ENCODE results near the gene LPIN1.

LPIN1 gene

DNA sequence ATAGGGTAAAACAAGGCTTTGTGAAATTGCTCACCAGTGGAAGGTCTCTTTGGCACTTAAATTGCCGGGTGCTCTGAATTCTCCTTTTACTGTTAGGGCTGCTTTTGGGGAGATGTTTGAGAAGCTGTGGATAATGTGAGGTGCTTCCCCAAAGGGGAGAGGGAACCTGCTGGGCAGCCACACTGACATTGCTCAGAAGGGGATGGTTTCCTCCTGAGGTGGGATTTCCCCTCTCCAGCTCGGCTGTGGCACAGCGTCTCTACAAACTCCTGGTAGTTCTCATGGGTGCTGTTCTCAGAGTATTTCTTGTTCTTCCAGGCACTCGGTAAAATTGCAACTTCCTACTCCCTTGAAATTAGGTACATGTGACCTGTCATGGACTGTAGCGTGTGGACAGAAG is 124.2 kb downstream of the LPIN1 start:
- DNase-seq = no peak

DNA sequence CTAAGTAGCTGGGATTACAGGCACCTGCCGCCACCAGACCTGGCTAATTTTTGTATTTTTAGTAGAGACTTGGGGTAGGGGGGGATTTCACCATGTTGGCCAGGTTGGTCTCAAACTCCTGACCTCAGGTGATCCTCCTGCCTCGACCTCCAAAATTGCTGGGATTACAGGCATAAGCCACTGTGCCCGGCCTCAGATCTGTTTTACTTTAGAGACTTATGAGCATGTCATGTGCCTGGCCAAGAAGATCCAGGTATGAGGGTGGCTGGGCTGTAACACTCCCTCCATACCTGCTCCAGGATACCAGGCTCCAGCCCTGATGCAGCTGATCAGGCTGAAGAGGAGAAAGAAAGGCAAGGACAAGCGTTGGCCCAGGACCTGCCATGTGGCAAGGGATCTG is 125.0 kb downstream of the LPIN1 start:
- DNase-seq = no peak

DNA sequence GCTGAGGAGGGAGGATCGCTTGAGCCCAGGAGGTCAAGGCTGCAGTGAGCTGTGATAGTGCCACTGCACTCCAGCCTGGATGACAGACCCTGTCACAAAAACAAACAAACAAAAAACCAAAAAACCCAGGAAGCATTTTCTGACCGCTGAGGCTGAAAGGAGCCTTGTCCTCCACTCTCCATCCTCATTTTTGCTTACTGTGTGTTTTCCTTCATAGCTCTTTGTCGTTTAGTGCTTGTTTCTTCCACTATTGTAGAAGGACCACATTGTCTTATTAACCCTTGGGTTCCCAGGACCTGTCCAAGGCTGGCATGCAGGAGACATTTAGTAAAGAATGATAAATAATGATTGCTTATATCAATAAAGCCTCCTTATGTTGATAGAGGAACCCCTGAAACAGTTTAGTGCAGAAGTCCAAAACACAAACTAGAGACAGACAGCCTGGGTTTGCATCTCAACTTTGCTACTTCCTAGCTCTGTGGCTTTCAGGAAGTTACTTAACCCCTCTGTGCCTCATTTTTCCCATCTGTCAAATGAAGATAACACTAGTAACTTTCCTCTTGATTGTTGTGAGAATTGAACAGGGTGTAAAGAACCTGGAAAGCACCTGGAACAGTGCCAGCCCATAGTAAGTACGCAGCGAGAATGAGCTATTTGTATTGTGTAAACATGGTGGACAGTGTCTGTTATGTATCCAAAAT is 126.0 kb downstream of the LPIN1 start:
- DNase-seq = no peak

DNA sequence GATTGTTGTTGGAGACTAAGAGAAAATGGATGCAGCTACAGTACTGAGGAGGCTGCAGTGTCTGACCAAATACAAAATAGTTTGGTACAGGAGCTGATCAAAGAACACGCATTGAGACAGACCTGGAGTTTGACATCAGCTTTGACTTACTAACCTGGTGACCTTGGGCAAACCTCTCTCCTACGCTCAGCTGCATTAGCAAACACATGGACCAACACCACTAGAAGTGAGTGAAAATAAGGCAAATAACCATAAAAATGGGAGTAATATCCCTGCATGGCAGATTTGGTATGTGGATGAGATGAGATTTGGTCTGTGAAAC is 126.5 kb downstream of the LPIN1 start:
- no peak for DNase-seq

DNA sequence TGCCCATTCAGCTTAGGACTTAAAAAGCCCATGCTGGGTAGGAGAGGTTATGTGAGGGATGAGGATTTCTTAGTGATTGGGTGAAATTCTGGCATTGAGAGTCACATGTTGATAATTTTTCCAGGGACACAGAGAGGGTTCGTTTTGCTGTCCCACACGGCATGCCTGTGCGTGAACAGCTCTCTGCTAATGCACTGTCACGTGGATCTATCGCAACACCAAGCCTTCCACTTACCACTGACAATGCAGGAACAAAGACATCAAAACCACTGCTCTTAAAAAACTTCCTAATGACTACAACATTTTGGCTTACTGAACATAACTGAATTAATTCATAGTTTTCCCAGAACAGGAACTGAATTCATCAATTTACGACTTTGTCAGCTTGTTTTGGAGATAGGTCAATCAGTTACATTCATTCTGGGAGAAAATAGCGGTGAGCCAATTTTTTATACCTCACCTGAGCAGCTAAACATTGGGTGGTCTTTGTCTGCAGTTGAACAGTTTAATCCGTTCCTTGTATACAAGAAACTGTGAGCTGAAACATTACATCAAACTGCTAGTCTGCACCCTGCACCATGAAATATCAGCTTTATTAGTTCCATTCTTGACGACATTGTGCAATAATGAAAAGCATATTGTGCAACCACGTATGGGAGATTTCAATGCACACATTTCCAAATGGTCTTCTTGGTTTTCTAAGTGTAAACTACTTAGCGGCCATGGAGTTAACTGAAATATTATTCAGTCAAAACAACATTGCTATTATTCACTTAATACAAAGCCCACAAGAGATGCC is 127.1 kb downstream of the LPIN1 start:
- no peak for DNase-seq

DNA sequence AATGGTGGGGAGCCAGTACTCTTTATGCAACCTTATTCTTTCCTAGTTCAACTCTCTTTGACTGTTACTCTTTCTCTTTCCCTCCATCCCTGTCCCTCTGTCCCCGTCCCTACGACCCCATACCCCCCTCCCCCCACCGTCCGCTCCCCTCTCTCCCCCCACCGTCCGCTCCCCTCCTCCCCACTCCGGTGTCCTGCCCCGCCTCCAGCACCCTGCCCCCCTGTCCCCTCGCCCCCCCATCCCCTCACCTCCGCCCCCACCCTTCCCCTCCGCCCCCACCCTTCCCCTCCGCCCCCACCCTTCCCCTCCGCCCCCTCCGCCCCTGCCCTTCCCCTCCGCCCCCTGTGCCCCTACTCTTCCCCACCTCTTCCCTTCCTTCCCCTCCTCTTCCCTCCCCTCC is 128.4 kb downstream of the LPIN1 start:
- DNase-seq = no peak

DNA sequence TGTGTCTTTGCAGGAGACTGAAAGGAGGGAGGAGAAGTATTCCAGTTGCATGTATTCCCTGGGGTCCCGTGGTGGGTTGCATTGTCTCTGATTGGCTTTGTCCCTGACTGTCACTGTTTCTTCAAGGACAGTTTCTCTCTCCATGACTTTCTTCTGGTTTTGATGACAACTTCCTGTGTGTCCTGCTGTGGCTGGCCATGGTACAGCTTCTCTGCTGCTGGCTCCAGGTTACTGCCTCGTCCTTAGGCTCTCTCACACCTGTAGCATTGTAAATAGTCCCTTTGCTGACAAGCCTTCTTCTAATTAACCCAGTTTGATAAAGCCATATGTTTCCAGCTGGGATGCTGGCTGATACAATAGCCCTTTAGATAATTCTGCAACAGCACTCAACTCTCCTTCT is 129.0 kb downstream of the LPIN1 start:
- no peak for DNase-seq

DNA sequence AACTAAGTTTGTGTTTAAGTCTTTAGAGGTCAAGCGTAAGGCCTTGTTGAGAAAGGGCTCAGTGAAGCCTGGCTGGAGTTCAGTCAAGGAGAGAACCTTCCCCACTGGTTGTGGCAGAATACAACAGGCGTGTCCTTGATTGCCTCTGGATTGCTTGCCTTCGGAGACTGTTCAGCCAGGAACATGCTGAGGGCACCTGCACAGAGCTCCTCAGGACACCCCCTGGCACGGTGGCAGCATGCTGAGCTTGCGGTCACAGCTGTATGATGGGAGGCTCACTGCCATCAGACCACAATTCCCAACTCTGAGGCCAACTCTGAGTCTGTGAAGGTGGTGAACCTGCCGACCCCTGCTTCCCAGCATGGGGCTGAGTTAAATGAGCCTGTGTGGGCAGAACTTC is 130.0 kb downstream of the LPIN1 start:
- DNase-seq = no peak

DNA sequence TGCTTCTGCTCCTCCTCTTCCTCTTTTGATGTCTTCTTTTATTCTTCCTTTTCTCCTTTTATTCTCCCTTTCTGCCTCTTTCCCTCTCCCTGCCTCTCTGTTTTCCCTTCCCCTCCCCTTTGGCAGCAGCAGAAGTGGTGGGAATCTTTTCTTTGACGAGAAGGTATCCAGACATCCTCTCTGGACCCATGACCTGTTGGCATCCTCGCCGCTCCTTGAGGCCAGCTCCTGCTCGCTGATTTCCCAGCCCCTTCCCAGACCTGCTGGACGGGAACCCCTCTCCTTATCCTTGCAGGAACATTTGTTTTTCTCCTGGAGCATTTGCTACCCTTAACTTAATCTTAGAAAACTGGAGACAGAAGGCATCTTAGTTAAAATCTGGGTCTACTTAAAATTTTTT is 130.5 kb downstream of the LPIN1 start:
- DNase-seq = no peak
